Measurements from ENCODE around the gene GALC.
A peak's percentile ranks its signal among the peaks of the same experiment; 100 is the strongest.

The GALC gene

GRCh38 chr14:88005978-88006851 lies 13.2 kb upstream of the GALC start:
- no peak for DNase-seq

- peak; percentile 3 for DNase-seq
These were observed 12.1 kb upstream of the GALC start, which contains the start of gene GPR65 for GRCh38 chr14:88005050-88005481. Gene GPR65, plus strand, starts transcription at chr14:88005135. Its CDS starts 5,713 bp downstream, at chr14:88010848.

- DNase-seq, result no peak
These were observed 11.6 kb upstream of the GALC start for GRCh38 chr14:88004506-88005036.

GRCh38 chr14:88003425-88003824 lies 10.4 kb upstream of the GALC start:
- no peak for DNase-seq

DNA sequence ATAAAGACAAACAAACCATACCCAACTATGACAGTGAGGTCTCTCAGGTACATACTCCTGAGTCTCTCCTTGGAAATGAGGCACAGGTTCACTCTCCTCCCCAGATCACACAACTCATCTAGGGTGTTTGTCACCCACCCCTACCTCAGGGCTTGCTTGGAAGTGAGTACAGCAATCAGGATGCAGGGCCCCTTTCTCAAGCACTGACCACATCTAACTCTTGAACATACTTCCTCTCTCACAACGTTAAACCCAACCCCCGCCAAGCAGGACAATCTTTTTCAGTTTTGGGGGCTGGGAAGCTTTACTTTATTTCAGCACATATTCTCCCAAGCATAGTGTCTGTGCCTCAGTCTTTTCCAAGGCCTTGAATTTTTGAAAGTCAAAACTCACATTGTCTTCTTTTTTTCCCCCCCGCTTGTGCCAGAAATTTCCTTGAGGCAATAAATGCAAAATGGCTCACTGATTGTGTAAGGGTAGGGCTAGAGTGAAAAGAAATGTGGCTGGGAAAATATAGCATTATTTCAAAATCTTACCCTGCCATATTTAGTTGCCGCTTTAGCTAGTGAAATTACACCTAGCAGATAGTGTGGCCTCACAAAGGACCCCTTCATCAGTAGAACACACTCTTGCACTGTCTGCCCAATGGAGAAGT lies 9.6 kb upstream of the GALC start:
- no peak for DNase-seq

- DNase-seq, result no peak
These were observed 6.3 kb upstream of the GALC start for GRCh38 chr14:87999277-87999676.

- DNase-seq, result no peak
These were observed 5.5 kb upstream of the GALC start for GRCh38 chr14:87998482-87998881.

DNA sequence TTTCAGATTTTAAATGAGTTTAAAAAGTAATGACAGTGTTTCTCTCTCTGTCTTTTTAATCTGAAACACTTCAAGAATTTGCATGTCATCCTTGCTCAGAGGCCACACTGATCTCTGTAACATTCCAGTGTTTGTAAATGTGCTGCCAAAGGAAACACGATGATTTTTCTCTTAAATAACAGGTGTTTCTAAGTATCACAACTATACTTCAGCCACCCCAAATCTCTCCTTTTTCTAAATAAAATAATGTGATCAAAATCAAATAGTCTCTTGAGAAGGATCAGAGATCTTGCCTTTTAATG lies 3.3 kb upstream of the GALC start:
- DNase-seq, result no peak

DNA sequence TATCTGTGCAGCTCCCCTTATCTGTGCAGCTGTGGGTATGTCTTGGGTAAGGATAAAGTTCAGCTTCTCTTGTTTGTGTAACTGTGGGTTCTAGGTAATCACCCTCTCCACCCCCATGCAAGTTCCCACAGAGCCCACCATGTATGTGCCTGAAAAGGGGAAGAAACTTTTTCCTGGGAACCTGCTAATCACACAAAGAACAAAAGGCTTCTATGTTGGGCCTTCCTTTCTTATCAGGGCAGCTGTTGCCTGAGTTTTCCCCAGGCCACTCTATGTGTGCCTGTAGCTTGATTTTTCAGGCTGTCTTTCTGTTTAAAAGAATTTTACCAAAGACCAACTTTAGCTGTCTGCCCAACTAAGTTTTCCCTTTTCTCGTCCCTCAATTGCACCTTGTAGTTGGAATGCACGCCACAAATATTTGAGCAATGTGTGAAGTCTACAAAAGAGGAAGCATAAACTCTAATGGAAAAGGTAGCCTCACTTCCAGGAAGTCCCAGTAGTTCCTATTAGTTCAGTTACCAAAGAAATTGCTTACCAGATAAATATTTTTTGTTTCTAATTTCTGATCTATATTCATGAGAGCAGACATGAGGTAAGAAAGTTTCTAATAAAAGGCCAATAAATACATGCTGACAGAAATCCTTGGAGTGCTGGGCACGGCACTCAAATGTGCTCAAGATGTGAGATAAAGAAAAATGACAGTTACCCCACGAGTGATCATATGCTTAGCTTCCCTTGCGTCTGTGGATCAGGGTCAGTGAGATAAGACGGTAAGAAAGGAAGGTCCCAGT lies 2.7 kb upstream of the GALC start:
- no peak for DNase-seq

DNA sequence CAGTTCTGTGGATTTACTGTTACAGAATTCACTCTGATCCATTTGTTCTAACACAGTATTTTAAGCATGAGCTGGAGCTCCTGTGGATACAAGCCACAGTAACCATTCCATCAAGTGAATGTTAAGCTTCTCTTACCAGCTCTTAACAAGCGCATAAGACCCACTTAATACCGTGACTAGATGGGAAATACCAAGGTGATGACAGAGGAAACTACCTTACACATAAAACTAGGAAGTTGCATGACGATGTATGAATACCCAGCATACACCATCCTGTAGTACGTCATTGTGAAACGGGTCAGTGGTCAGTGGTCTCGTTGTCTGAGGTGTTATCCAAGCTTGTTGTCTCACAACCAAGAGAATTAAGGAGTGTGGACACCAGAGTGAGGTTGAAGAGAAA lies 2.0 kb upstream of the GALC start:
- no peak for DNase-seq

DNA sequence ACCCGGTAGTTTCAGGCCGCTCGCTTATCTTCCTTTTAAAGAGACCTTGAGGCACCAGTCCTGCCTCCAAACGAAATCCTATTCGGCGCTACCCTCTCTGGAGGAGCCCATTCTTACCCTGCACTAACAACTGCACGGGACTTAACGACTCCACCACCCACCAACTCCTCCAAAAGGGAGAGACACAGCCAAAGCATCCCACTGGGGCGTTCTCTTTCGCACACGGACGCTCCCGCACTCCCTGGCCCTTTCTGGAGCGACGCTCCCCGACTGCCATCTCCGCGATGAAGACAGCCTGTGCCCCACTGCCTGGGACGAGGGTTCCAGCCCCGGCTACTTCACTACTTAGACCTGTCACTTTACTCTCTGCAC lies 650 bp downstream of the GALC start:
- no peak for DNase-seq

- DNase-seq, result no peak
These were observed 2.3 kb downstream of the GALC start for GRCh38 chr14:87990682-87991081.

DNA sequence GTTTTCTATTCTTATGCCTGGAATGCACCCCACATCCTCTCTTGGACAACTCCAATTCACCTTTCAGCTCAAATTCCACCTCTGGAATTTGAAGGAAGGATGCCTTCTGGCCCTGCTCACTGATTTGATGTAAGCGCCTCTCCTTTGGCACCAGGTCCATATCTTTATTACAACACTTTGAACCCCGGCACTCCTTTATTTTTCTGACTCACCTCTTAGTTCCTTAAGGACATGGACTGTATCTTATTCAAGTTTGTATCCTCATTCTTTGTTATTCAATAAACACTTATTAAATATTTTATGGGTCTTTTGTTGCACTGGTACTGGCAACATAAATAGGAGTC lies 3.1 kb downstream of the GALC start:
- DNase-seq, result no peak

DNA sequence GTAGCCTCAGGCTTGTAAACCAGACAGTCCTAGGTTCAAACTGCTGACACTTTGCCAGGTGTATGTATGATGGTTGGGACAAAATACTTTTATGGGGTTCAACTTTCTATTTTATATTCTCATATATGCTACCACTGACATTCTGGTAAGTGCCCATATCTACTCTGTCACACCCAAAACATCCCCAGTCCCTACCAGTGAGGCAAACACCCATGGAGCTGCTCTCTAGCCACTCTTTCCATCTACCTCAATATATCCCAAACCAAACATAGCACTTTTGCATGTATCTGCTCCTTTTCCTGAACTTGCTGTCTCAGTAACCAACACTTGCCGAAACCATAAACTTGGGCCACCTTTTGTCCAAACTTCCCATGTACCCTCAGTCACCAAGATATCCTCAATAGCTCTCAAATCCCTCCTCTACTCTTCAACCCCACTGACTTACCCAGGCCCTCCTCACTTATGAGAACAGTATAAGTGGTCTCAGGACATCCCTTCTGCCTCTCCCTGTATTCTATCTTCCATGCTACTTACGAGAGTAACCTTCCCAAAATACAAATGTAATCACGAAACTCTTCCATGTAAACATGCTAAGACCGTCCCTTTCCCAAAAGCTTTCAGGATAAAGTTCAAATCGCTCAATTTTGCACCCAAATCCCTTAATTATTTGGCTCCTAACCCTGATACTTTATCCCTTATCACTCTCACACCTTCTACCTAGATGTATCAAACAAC lies 3.6 kb downstream of the GALC start:
- no peak for DNase-seq

GRCh38 chr14:87979689-87980088 lies 13.3 kb downstream of the GALC start:
- DNase-seq, result no peak

- peak; percentile 19 for DNase-seq
These were observed 17.3 kb downstream of the GALC start for GRCh38 chr14:87975636-87976035.

- no peak for DNase-seq
These were observed 22.0 kb downstream of the GALC start for GRCh38 chr14:87971010-87971409.

- DNase-seq, result no peak
These were observed 25.5 kb downstream of the GALC start for GRCh38 chr14:87967496-87967895.

DNA sequence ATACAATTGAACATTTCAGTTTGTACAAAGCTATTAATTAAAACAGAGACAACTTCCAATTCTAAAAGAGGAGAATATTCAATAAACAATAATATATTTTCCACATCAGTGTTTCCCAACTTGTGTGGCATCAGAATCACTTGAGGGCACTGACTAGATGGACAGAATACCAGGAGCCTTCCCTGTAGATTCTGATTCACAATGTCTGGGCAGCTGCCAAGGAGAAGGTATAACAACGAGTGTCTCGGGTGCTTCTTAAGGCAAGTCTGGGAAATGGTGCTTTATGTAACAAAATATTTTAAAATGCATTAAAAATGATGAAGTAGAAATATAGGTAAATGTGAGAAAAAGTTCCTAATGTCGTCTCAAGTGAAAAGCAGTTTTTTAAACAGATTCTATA lies 26.2 kb downstream of the GALC start:
- DNase-seq, result peak; percentile 37

DNA sequence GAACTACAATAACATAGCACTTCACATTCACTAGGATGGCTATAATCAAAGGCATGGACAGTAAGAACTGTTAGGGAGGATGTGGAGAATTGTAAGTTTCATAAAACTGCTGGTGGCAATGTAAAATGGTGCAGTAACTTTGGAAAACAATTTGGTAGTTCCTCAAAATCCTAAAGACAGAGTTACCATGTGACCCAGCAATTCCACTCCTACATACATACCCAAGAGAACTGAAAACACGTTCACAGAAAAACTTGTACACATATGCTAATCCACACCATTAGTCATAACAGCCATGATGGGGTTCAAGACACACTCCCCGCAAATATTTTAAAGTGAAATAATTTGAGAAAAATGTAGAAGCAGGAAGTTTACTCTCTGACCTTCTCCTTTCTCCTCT lies 31.7 kb downstream of the GALC start:
- no peak for DNase-seq

DNA sequence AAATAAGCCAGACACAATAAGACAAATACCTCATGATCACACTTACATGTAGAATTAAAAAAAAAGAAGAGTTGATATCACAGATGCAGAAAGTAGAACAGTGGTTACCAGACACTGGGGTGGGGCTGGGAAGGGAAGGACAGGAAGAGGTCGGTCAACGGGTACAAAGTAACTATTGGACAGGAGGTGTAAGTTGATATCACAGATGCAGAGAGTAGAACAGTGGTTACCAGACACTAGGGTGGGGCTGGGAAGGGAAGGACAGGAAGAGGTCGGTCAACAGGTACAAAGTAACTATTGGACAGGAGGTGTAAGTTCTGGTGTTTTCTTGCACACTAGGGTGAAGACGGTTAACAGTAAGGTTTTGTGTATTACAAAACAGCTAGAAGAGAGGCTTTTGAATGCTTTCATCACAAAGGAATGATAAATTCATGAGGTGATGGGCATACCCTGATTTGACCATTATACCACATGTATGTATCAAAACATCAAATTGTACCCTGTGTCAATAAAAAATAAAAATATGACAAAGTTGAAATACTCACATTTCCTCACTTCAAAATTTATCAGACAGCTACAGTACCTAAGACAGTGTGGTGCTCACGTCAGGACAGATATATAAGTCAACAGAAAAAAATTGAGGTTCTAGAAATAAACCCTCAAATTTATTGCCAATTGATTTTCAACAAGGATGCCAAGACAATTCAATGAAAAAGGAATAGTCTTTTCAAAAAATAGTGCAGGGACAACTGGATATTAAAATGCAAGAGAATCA lies 32.8 kb downstream of the GALC start:
- DNase-seq, result no peak

DNA sequence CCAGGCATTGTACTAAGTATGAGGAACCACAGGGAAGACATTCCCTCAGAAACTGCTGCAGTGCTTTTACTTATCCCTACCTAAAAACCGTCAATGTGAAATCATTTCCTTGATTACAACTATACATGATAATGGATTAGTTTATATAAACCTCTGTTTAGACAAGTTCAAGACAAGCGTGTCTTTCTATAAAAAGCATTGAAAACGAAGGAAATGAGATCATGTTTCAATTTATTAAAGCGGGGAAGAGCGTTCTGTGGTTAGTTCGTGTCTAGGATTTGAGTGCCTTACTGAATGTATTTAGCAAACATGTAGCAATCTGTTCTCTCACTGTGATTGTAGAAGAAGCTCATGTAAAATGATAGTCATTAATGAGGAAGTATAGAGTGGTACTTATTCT lies 37.5 kb downstream of the GALC start:
- DNase-seq, result no peak

Measured in EL (cell line).